Medulla oblongata (tissue), 1 donor: ENCODE results near the gene CPEB2.
A peak's percentile ranks its signal among the peaks of the same experiment; 100 is the strongest.
"Not testable (repeated sequence)": the region's sequence is repeated elsewhere in the genome, so short reads cannot be mapped to it uniquely, and the experiment has no call there.

Experiments used
- DNase-seq: peaks from one replicate; pipeline ENCODE4 v3.0.0-alpha.2; 2015; ENCODE audit errors: extremely low spot score

Gene CPEB2

DNA sequence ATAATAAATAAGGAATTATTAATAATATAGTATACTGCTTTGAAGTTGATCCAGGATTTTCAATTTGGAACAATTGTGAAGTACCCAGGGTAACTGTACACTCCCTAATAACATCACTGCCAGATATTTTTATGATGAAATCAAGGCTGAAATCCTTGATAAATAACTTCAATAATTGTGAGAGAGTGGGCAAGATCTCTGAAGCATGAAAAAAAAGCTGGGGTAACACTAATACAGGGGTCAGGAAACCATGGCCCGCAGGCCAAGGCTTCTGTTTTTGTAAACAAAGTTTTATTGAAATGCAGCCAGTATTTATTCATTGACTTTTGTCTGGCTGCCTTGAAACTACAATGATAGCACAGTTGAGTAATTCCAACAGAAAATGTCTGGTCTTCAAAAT lies 41.6 kb downstream of the CPEB2 start:
- no peak for DNase-seq

DNA sequence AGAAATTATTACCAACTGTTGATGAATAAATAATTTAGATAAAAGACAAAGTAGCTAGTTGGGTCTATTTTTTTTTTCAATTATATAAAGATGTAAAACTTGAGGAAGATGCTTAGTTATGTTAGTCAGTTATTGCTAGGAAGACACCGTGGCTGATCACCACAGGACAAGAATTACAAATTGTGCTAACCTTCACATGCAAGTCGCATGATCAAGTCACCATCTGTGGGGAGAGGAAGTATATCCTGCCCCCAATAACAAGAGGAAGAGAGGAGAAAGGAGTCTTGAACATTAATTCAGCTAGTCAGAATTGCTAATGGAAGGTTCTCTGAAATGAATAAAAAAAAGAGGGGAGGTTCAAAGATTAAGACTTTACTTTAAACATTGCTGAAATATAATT lies 52.3 kb downstream of the CPEB2 start:
- peak; percentile 46 for DNase-seq

DNA sequence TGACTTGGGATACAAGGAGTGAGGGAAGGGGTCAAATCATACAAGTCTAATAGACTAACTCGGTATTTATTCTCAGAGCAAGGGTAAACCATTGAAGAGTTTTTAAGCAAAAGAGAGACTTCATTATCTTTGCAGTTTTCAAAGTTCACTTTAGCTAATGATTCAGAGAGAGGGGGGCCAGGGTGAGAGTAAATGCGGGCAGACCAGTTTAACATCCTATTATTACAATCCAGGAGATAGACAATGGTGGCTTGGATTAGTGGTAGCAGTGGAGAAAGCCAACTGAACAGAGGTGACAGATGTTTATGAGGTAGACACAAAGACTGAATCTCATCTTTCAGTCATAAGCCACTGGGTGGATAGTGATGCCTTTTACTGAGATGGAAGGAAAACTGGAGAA lies 57.9 kb downstream of the CPEB2 start:
- DNase-seq = no peak

DNA sequence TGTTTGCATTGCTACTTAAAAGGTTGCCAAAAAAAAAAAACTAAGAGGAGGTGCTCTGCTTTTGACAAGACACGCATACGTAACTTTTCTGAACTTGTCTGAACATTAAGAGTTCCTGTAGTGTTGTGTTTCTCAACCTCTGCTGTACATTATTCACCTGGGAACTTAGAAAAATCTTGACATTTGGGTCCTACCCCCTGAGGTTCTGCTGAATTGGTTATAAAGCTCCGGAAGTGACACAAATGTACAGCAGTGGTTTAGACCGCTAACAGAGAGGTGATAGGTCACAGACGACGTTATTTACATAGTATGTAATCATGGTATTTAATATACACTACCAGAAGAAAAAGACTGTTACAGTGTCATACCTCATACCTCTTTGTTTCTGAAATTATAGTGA lies 61.1 kb downstream of the CPEB2 start:
- no peak for DNase-seq

DNA sequence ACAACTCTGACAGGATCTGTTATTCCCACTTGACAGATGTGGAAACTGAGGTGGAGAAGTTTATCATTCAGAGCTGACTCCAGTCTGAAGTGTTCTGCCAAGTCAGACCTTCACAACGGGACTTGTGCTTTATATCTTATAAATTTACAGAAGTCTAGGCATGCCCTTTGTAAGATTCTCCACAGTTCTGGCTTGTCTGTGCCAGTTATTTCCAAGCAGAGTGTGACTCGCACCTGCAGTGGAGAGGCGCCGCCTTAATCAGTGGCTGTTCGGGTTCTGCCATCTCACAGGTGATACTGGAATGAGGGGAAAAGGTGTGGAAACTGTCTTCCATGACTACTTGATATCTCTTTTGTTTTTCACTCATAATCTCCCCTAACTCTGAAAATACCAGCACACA lies 63.2 kb downstream of the CPEB2 start:
- DNase-seq = no peak

DNA sequence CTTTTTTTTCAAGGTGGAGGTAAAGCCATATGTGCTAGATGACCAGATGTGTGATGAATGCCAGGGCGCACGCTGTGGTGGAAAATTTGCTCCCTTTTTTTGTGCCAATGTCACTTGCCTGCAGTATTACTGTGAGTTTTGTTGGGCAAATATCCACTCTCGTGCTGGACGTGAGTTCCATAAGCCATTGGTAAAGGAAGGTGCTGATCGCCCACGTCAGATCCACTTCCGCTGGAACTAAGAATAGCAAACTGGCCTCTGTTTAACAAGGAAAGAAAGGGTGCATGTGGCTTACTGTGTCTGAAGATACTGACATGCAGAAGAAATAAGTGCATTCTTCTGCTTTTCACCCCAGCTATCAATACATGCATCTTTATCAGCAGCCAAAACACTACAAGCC lies 63.9 kb downstream of the CPEB2 start:
- peak; percentile 17 for DNase-seq

DNA sequence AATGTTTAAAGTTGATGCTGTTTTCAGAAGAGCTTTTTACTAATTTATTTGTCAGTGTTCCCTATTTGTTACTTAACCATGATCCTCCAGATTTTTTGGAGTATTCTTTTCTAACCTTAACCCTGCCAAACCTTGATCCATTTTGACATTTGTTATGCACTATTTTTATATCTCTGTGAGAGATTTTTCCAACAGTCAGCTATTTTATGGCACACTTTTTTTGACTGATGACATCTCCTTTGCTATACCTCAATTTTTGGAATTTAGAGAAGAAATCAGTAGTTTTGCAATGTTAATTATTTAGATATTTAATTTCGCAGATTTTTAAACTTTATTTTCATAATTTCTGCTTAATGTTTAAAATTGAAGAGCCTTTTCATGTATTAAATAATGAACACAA lies 66.0 kb downstream of the CPEB2 start:
- DNase-seq = no peak

DNA sequence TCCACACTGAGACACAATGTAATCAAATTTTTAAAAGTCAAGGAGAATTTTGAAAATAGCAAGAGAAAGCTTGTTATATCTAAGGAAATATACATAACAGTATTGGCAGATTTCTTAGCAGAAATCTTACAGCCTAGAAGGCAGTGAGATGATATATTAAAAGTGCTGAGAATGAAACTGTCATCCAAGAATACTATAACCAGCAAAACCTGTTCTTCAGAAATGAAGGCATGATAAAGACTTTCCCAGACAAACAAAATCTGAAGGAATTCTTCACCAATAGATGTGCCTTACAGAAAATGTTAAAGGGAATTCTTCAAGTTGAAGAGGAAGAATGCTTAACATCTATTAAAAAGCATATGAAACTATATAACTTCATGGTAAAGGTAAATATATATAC lies 73.6 kb downstream of the CPEB2 start:
- DNase-seq = no peak

DNA sequence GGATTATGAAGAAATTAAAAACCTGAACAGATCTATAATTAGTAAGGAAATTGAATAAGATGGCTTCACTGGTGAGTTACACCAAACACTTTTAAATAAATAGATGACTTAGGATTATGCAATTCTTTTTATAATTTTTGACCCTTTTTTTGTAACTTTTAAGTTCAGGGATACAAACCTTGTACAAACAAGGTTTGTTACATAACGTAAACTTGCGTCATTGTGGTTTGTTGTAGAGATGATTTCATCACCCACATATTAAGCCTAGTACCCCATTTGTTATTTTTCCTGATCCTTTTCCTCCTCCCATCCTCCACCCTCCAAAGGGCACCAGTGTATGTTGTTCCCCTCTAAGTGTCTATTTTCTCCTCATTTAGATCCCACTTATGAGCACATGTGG lies 75.7 kb downstream of the CPEB2 start:
- DNase-seq = no peak

DNA sequence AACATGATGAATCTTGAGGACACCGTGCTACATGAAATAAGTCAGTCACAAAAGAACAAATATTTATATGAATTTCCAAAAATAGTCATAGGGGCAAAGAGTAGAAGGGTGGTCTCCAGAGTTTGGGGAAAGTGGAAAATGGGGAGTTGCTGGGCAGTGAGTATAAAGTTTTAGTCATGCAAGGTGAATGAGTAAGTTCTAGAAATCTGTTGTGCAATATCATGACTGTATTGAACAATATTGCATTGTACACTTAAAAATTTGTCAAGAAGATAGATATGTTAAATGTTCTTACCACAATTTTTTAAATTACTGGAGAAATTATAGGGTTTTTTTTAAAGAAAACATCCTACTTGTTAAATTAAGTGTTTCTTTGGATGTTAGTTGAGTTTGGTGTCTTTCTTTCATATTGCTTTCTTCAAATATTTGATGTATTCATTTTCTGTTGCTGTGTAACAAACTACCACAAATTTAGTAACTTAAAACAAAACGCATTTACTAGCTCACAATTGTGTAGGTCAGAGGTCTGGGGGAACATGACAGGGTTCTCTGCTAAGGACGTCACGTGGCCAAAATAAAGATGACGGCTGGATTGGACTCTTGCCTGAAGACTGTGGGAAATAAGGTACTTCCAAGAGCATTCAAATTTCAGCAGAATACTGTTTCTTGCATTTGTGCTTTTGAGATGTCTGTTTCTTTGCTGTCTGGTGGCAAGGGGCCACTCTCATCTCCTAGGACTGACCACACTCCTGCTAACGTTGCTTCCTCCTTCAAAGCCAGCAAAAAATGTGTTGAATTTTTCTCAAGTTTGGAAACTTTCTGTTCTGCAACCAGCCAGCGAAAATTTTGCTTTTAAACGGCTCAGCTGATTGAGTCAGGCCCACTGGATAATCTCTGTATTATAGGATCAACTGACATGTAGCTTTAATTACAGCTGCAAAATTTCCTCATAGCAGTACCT lies 76.7 kb downstream of the CPEB2 start:
- DNase-seq = no peak

DNA sequence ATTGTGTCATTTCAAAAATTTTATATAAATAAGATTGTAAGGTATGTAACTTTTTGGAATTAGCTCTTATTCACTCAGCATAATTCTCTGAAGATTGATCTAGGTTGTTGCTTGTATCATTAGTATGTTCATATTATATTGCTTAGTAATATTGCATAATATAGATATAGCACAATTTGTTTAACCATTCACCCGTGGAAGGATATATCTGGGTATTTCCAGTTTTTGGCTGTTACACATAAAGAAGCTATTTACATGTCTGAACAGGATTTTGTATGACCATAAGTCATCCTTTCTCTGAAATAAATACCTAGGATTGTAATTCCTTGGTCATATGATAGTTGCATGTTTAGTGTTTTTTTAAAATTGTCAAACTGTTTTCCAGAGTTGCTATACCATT lies 82.5 kb downstream of the CPEB2 start:
- no peak for DNase-seq

DNA sequence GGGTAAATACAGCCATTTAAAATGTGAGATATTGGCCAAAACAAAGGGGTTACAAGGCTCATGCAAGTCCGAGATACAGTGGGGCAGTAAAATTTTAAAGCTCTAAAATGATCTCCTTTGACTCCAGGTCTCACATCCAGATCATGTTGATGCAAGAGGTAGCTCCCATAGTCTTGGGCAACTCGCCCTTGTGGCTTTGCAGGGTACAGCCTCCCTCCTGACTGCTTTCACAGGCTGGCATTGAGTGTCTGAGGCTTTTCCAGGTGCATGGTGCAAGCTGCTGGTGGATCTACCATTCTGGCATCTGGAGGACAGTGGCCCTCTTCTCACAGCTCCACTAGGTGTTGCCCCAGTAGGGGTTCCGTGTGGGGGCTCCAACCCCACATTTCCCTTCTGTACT lies 83.5 kb downstream of the CPEB2 start:
- DNase-seq = not testable (repeated sequence)

DNA sequence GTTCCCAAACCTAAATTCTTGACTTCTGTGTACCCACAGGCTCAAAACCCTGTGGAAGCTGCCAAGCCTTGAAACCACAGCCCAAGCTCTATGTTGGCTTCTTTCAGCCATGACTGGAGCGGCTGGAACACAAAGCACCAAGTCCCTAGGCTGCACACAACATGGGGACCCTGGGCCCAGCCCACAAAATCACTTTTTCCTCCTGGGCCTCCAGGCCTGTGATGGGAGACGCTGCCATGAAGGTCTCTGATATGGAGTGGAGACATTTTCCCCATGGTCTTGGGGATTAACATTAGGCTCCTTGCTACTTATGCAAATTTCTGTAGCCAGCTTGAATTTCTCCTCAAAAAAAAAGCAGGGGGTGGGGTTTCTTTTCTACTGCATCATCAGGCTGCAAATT lies 84.0 kb downstream of the CPEB2 start:
- DNase-seq = not testable (repeated sequence)

DNA sequence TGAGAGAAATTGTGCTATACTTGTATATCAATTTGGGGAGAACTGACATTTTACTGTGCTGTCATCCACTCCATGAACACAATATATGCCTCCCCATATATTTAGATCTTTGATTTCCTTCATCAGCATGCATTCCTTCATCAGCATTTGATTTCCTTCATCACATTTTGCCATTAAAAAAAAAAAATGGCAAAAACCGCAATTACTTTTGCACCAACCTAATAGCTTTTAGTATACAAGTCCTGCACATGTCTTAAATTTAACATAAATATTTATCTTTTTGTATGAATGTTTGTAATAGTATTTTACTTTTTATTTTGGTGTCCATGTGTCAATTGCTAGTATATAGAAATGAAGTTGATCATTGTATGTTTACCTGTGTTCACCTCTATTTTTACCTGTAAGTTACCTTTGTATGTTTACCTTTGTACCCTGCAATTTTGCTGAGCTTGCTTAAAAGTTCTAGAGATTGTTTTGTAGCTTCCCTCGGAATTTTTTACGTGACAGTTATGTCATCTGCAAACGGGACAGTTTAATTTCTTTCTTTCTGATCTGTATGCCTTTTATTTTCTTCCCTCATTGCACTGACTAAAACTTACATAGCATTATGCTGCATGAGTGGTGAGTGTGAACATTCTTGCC lies 86.2 kb downstream of the CPEB2 start:
- no peak for DNase-seq

DNA sequence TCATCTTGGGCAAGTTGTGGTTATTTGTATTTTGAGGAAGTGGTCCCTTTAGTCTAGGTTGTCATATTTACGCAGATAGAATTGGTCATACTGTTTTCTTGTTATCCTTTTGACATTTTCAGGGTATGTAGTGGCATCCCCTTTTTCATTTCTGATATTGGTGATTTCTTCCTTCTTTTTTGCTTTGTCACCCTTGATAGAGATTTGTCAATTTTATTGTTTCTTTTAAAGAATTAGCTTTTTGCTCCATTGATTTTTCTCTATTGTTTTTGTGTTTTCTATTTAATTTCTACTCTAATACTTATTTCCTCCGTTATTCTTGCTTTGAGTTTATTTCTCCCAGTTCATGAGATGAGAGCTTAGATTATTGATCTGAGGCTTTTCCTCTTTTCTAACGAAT lies 87.7 kb downstream of the CPEB2 start:
- DNase-seq = no peak

DNA sequence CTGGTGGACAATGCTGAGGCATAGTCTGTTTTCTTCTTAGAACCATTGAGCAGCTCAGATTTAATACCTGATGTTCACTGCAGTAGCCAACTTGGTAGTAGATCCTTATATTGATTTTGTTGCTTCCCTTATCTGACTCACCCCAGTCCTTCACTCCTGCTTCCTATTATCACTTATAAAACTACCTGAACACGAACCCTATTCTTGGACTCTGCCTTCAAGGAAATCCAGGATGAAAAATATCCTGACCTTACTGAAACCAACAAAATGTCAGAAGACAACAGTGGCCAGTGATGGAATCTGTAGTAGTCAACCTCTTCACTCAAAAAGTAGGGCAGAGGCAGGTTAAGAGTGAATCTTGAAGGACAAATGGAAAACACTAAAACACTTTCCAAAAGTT lies 98.1 kb downstream of the CPEB2 start:
- DNase-seq = no peak

DNA sequence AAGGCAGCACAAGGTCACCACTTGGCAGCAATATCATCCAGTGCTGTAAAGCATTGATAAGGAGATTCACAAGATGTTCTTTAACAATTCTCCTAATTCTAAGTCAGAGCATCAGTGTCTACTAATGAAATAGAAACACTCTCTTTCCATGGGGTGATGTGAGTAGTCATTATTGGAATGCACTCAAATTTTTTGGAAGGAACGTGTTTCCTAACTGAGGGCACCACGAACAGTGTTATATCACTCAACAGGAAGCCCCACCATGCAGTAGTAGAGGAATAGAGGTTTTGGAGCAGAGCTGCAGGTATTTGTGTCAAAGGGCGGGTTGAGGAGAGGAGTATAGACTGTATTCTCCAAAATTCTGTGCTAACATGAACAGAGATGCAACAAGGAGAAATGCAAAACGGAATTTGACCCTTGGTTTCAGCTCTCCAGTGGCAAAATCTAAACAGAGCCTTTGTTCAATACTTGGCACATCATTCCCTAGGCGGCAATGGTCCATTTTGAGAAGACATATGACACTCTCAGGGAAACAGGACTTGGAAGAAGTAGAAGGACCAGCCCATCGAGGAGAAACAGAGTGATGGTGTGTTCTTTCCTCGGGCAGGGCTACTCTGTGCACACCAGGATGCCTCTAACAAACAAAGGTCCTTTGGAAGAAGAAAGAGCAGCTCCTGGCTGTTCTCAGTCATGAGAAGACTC lies 98.9 kb downstream of the CPEB2 start:
- DNase-seq = peak; percentile 82

DNA sequence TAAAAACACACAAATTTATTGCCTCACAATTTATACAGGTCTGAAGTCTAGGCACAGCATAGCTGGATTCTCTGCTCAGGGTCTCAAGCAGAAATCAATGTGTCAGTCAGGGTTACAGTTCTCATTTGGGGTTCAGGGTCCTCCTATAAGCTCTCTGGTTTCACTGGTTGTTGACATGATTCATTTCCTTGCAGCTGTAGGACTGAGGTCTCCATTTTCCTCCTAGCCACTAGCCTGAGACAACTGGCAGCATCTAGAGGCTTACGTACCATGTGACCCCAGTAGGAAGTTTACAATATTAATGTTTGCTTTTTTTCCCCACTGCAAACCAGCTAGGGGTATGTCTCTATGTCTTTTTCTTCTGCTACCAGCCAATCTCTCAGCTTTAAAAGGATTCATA lies 102.5 kb downstream of the CPEB2 start:
- DNase-seq = no peak

DNA sequence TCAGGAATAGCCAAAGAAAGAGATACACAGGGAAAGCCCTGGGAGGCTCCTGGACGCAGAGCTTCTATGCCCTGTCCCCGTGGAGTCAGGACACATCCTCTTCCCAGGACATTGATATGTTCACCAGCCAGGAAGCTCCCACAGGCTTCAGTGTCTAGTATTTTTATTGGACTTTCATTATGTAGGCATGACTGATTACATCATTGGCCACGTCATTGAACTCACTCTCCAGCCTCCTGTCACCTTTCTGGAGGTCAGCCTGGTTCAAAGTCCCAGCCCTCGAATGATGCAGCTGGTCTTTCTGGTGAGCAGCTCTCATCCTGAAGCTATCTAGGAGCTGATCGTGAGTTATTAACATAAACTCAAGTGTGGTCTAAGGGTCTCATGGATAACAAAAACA lies 104.1 kb downstream of the CPEB2 start:
- no peak for DNase-seq

DNA sequence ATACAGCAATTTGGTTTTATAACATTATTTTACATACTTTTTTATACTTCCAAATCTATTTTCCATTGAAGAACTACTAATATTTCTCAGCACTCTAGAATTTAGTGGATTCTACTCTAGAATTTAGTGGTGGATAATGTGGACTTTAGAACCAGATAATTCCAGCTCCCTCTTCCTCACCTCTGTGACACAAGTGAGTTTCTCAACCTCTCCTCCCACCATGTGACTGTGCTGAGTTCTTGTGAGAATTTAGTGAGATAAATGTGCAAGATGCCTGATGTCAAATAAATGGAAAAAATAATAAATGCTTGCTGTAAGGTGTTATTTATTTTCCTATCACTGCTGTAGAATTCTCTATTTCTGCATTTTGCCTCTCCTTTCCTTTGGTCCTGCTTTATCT lies 107.3 kb downstream of the CPEB2 start:
- DNase-seq = no peak

DNA sequence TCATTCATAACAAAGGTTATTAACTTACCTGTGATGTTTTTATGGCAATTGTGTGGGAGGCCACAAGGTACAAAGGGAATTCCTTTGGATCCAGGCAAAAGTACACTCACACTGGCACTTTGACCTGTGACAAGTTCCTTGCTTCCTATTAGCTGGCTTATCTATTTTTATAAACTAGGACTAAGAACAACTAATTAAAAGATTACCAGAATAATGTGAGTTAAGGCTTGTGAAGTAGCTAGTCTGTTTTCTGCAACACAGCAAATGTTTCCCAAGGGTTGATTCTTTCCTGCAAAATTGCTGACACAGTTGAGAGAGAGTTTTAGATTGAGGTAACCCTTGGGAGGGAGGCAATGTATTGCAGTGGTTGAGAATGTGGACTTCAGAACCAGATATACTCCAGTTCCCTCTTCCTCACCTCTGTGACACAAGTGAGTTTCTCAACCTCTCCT lies 107.9 kb downstream of the CPEB2 start:
- DNase-seq = no peak

DNA sequence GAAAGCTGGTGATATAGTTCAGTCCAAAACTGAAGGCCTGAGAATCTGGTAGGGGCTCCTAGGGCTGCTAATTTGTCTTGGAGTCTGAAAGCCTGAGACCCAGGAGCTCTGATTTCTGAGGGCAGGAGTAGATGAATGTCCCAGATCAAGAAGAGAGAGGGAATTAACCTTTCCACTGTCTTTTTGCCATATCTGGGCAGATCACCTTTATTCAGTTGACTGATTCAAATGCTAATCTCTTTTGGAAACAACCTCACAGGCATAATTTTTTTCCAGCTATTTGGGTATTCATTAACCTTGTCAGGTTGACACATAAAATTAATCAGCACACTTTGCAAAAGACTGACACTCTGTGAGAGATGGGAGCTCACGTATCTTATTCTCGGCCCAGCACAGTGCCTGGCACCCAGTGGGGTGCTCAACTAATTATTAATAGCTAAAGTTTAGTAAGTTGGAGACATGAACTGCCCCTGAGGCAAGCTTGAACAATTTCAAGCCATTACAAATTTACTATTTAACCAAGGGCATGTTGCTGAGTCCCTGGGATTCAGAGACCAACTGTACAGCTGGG lies 114.3 kb downstream of the CPEB2 start:
- DNase-seq = no peak
